ENCODE data around the gene ITPR1.
"Not testable (repeated sequence)": the region's sequence is repeated elsewhere in the genome, so short reads cannot be mapped to it uniquely, and the experiment has no call there.

Gene ITPR1

GRCh38 chr3:4574426-4574965 lies 81.3 kb downstream of the ITPR1 start:
- DNase-seq = no peak

DNA sequence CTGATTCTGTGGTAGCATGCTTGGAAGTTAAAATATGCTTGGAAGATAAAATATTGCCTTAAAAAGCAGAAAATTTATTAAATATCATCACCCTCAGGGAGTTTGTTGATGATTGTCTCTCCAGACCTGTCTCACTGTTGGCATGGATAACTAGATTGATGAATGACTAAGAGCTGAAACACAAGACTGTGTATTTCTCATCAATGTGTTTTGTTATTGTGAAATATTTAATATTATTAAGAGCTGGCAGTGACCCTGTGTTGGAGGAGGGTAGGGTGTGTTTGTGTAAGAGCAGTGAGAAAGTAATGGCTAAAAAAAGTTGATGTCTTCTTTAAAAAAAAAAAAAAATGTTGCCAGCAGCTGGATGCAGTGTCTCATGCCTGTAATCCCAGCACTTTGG lies 82.2 kb downstream of the ITPR1 start:
- DNase-seq = no peak

DNA sequence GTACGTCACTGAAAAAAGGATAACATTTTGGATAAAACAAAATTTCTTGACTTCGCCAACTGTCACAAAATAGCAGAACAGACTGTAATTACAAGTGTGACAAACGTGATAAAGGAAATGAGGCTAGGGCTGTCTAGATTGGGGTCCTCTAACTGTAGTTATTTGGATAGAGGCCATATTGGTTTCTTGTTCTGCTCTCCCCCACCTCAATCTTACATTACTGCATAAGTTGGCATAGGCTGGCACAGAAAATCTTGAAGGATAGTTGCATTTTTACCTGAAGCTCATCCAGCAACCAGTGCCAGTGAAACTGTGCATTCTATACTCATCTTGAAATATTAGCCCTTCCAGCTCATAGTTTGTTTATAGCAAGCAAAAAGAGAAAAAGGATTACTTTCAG lies 84.6 kb downstream of the ITPR1 start:
- no peak for DNase-seq

DNA sequence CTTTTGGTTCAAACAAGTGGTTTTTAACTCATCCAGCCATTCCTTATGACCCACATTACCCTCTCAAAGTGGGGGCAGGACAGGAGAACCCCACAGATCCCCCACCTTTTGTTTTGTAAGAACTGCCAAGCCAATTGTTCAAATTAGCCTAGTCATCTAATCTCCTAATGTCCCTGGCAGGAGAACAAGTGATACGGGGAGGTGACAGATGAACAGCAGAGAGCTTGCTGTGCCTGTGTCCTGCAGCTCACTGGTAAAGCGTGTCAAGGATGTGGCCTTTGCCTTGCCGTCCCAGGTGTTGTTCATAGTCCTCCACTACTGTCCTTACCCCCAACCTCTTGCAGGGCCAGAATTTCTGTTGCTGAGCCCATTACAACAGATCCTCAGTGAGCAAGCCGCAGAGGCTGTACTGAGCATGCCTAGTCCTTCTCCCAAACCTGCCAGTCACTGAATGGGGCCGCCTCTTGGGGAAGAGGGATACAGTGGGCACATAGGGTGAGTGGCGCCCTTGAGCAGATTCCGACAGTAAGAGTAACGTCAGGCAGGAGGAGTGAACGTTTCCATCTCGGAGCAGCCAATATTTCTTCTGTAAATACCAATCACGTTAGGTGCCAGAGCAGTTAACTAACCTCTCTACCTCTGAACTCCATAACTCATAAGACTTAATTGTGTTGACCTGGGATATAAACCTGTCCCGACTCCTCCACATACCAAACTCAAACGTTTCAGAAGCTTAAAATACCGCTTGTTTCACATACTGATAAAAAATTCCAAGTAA lies 87.4 kb downstream of the ITPR1 start:
- no peak for DNase-seq

GRCh38 chr3:4581124-4581424 lies 87.9 kb downstream of the ITPR1 start:
- no peak for DNase-seq

DNA sequence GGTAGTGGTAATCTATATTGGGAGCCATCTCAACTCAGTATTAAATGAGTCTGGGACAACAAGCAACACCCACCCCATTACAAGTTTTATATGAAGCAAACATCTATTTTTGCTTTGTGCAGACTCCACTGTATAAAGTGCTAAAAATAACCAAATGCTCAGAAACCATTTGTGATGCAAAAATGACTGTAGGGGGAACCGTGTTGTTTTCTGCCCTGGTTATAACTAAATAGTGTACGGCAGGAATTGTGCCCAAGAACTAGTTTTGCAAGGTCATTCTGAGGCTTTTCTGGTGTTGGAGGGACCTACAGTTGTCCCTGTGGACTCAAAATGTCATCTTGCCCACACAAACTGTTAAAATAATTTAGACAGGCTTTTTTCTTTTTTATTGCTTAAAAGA lies 88.3 kb downstream of the ITPR1 start:
- no peak for DNase-seq

- DNase-seq = no peak
Measured at GRCh38 chr3:4581920-4582611, 88.9 kb downstream of the ITPR1 start.

DNA sequence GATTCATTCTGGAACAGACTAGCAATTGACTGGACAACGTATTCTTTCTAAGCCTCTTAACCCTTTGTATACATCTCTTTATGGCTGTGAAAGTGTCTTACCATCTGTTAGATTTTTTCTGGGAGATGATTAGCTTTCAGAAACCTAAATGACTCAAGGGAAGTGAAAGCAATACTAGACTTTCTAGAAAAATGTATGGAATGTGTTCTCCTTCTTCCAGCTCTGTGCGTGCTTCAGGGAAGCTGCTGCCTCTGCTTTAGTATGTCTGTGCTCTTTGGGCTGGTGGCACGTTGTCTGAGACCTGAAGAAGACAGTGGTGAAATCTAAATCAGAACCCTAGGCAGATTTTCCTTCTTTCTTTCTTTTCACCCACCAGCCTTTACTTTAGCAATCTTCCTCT lies 89.5 kb downstream of the ITPR1 start:
- DNase-seq = no peak

GRCh38 chr3:4583416-4583815 lies 90.3 kb downstream of the ITPR1 start:
- no peak for DNase-seq

- DNase-seq = peak; percentile 35
Measured at GRCh38 chr3:4584456-4585249, 91.5 kb downstream of the ITPR1 start.

GRCh38 chr3:4586381-4586780 lies 93.2 kb downstream of the ITPR1 start:
- DNase-seq = no peak

GRCh38 chr3:4587061-4587837 lies 94.1 kb downstream of the ITPR1 start:
- DNase-seq = no peak

DNA sequence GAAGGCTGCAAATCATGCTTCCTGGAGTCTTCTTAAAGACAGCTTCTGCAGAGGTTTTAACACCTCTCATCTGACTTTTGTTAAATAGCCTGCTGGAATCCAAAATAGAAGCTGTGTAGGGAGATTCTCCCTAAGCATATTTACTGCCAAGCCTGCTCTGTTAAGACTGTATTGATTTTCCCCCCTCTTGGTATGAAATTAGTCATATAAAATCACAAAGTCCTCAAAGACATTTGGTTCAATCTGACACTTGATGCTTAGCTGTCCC lies 94.6 kb downstream of the ITPR1 start:
- DNase-seq = no peak

DNA sequence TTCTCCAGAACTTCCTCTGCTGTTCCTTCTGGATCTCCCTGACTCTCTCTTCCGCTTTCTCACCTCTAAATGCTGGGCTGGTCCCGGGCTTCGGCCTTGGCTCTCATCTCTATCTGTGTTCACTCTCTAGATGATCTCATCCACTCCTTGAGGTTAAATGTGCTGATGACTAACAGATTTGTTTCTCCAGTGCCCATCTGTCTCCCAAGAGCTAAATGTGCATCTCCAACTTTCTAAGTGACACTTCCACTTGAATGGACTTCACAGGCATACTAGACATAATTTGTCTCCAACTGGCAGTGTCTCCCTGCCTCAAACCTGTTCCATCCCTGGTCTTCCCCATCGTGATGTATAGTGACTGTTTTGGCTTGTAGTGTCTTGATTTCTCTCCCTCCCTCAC lies 95.3 kb downstream of the ITPR1 start:
- no peak for DNase-seq

DNA sequence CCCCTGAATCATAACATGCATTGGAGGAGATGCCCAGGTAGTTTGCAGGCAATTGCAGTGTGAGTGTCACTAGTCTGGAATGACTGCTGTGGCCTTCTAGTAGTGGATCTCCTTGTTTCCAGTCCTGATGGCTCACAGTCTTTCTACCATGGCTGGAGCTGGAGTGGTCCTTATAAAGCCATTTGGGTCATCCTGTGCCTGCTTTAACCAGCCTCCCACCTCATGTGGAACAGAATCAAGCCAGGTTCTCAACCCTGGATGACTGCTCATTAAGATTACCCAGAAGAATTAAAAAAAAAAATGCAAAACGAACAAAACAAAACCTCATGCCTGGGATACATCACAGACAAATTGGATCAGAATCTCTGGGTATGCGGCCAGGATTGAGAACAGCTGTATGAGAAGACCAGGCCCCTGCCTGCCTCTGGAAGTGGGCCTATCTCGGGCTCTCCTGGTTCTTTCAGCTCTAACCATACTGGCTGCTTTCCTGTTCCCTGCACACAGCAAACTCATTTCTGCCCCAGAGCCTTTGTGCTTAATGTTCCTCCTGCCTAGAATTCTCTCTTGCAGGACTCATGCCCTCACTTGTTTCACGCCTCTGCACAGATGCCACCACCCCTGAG lies 96.4 kb downstream of the ITPR1 start:
- DNase-seq = no peak

- DNase-seq = not testable (repeated sequence)
Measured at GRCh38 chr3:4590849-4591248, 97.7 kb downstream of the ITPR1 start.

DNA sequence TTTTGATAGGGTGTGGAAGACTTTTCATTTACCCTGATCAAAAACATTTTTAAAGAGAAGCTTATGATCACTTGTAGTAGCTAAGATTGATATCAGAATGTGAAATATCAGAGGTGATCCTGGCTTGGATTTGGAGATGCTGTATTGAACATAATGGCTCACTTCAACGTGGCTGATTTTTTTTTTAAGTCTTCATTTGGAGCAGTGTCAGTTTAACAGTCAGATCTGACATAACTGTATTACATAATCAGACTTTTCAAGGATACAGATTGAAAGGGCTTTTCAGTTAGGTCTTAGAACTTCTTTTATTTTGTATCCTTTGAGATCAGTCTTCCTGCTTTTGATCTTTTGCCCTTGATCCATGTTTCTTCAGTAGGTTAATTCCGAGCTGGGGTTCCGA lies 98.5 kb downstream of the ITPR1 start:
- DNase-seq = no peak

DNA sequence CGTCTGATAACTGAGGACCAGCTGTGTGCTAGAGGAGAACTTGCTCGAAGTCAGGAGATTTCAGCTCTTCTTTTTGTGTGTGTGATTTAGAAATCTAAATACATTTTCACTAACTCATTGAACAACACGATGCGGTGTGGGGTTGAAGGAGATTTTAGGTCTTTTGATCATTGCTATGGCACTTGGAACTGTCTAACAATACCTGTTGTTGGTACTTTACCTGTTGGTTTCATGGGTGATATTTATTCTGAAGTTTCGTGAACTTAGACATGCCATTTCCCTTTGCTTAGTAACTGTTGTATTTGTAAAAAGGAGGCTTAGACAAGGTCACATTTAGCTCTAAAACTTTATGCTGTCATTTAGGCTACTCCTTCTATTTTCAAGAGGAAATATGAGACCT lies 99.9 kb downstream of the ITPR1 start:
- DNase-seq = no peak

- DNase-seq = no peak
Measured at GRCh38 chr3:4595710-4596113, 102.6 kb downstream of the ITPR1 start.

DNA sequence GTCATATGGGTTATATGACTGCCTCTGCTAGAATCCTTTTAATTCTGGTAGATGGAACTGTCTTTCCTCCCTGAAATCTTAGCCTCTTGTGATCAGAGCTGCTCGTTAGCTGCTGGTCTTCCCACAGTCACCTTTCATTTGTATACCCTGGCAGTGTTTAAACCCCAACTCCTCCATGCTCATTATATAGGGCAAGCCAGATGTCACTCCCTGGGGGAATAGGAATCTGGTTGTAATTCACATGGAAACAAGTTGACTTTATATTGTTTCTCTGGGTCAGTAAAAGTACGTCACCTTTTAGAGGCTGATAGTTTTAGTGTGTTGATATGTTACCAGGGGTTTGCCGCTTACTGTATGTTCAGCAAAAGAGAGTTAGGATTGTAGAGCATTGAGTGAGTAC lies 103.5 kb downstream of the ITPR1 start:
- no peak for DNase-seq

DNA sequence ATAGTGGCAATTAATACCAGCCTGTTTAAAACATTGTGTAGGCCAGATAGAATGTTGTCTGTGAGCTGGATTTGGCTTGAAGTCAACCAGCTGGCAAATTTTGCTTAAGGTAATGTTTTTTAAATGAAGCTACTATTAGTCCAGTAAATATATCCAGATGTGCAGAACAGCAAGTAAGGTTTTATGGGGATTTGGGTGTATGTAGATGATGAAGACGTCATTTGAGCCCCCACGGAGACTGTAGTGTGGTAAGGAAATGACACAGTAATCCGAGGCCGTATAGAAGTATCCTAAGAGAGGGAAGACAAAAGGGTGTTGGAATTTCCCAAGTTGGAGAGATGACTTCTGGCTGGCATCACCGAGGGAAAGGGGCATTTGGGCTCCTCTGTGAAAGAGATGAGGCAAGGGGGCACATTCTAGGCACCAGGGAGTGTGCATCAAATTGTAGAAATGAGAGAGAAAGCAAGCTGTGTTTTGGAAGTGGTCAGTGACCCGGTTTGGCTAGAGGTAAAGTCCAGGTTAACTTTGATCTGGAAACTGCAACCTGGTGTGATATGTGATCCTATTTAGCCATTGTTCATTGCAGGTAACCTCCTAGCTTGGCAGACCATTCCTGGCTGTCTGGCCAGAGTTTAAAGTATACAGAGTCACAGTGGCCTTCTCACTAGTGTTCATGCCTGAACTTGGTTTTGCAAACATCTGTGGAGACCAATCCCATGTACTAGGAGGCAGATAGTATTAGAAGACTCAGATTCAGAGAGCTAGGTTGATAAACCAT lies 104.2 kb downstream of the ITPR1 start:
- DNase-seq = no peak

DNA sequence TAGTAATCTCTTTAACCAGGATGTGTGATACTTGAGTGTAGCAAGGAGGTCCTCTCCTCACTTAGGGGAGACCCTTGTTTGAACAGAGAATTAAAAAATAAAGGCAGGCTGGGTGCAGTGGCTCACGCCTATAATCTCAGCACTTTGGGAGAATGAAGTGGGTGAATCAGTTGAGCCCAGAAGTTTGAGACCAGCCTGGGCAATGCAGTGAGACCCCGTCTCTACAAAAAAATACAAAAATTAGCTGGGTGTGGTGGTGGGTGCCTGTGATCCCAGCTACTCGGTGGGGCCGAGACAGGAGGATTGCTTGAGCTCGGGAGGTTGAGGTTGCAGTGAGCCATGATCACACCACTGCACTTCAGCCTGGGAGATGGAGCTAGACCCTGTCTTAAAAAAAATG lies 105.1 kb downstream of the ITPR1 start:
- DNase-seq = not testable (repeated sequence)

Data from CD4-positive, alpha-beta T cell treated with Interleukin-10 for 1 hour (primary cell).